TTC549 (cell line): ENCODE results near the gene ERGIC1.
"Not testable (repeated sequence)": the region's sequence is repeated elsewhere in the genome, so short reads cannot be mapped to it uniquely, and the experiment has no call there.

ENCODE experiments used
- FAIRE-seq: peaks from 2 replicates; lab custom pipeline; 2012; peaks lifted over from hg19 to GRCh38; lab: Jason Lieb, UNC

ERGIC1 gene

GRCh38 chr5:172881691-172882370, 47.8 kb downstream of the ERGIC1 start:
- no peak for FAIRE-seq

DNA sequence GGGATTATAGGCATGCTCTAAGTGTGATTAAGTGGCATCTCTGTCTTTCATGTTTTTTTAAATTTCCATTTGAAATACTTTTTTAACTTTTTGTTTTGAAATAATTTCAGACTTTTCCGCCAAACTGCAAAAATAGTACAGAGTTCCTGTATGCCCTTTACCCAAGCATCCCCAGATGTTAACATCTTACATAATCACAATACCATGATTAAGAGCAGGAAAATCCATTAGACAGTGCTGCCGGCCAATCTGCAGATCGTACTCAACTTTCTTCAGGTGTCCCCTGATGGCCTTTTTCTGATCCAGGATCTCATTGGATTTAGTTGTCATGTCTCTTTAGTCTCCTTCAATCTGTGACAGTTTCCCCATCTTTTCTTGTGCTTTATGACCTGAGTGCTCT, 49.0 kb downstream of the ERGIC1 start:
- no peak for FAIRE-seq

- no peak for FAIRE-seq
Observed at GRCh38 chr5:172885597-172886340, 51.7 kb downstream of the ERGIC1 start.

DNA sequence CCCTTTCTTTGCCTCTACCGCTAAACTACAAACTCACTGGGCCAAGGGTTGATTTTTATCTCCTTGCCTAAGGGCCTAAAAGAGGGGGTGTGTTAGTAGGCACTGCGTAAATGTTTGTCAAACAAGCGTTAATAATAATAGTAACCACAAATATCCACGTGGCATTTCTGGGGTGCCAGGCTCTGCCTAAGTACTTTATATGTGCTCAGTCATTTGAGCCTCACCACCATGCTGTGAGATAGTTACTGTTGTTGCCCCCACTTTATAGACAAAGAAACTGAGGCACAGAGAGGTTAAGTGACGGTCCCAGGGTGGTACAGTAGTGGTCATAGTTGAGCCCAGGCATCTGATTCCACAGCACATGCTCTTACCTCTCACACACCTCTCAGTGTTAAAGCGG, 52.4 kb downstream of the ERGIC1 start:
- no peak for FAIRE-seq

GRCh38 chr5:172886974-172887501, 53.0 kb downstream of the ERGIC1 start:
- FAIRE-seq: no peak

DNA sequence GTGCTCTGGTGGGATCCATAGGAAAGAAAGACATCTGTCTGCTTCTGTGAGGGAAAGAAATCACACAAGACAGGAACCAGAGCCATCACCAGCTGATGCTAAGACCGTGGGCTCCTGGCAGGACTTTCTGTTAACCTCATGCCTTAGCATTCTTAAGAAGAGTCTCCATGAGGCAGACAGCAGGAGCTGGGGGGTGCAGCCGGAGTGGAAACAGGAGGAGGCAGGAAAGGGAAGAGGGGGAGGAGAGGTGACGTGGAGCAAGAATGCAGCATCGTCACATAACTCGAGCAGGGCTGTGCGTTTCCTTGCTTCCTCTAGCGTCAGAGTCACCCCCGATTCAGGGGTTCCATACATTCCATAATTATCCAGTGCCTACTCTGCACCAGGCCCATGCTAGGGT, 53.6 kb downstream of the ERGIC1 start:
- no peak for FAIRE-seq

DNA sequence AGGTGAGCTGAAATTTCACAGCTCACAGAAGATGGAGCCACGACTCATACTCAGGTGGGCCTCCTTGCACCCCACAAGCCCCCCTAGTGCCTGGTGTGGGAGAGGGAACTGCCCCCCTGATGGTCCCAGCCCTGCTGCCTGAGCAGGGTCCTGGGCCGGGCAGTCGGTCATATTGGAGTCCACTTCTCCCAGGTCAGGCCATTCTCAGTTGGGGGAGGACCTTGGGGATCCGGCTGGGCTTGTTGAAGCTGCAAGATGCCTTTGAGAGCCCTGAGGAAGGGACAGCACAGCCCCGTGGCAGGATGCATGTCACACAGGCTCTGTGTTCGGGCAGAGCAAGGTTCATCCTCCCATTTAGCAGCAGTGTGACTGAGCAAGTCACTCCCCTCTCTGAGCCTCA, 56.6 kb downstream of the ERGIC1 start:
- no peak for FAIRE-seq

GRCh38 chr5:172891716-172892421, 57.8 kb downstream of the ERGIC1 start:
- no peak for FAIRE-seq

DNA sequence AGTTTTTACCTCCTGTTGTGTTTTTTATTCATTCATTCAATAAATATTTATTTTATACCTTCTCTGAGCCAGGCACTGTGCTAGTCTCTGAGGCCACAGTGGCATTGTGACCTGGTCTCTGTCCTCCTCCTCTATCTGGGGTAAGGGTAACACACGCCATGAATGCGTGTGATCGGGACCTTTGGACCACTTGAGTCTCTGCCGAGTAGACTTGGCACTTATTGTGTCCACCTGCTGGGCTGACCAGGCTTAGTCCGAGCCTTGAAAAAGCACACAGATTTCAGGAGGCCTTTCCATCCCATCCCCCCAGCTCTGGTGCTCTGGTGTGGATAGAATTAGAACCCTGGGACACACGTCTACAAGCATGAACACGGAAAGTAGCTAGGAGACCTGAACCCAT, 58.7 kb downstream of the ERGIC1 start:
- FAIRE-seq: no peak

GRCh38 chr5:172894767-172895388, 60.8 kb downstream of the ERGIC1 start:
- FAIRE-seq: no peak

DNA sequence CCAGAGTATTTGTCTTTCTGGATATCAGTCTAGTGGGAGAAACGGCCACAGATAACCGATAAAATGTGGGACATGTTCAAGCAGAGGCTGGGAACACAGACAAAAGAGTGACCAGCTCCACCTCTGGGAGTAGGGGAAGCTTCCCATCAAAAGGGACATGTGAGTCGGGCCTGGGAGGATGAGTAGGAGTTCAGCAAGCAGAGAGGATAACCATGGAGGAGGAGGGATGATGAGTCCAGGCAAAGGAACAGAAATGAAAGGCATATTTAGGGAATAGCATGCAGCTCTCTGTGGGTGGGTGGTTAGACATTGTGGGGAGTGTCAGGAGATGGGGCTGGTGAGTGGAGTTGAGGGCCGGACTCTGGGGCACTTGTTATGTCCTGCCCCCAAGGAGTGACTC, 61.5 kb downstream of the ERGIC1 start:
- no peak for FAIRE-seq

DNA sequence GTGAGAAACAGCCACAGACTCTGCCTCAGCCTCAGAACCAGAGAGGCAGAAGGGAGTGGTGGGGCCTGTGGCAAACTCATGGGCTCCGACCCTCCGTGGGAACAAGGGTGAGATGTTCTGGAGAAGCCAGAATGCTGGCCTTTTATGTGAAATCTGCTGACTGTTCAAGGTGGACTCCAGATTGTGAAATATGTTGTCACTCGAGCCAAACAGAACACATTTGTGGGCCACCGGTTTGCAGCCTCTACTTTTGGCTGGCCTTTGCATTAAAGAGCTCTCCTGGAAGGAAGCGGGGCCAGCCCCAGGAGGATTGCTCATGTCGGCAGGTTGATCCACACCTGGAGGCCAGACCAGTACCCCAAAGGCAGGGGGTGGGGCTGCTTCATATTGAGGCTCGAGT, 62.4 kb downstream of the ERGIC1 start:
- FAIRE-seq: no peak

DNA sequence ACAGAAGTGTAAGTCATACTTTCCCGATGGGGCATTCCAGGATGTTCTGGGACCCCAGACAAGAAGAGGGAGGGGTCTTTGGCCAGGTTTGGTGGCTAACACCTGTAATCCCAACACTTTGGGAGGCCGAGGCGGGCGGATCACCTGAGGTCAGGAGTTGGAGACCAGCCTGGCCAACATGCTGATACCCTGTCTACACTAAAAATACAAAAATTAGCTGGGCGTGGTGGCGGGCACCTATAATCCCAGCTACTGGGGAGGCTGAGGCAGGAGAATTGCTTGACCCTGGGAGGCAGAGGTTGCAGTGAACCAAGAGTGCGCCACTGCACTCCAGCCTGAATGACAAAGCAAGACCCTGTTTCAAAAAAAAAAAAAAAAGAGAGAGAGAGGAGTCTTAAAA, 63.0 kb downstream of the ERGIC1 start:
- FAIRE-seq: not testable (repeated sequence)

GRCh38 chr5:172897481-172898217, 63.6 kb downstream of the ERGIC1 start:
- no peak for FAIRE-seq

- FAIRE-seq: no peak
Observed at GRCh38 chr5:172898218-172898842, 64.3 kb downstream of the ERGIC1 start.

DNA sequence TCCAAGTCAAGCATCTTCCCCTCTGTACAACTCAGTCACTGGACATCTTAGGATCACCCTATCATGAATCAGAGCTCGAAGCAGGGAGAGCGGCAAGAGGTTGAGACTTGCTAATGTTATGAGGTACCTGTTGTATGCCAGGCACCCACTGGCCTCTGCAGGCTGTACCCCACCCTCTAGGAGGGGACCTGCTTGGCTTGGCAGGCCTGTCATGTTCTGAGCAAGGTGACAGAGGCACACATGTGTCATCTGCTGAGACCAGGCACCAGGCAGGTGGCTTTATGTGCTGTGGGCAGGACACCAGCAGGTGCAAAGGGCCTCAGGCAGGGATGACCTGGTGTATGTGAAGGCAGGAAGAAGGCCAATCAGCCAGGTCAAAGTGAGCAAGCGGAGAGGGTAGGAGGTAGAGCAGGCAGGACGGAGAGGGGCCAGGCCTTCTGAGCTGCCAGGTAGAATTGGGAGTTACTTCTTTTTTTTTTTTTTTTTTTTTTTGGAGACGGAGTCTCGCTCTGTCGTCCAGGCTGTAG, 64.9 kb downstream of the ERGIC1 start:
- FAIRE-seq: no peak

DNA sequence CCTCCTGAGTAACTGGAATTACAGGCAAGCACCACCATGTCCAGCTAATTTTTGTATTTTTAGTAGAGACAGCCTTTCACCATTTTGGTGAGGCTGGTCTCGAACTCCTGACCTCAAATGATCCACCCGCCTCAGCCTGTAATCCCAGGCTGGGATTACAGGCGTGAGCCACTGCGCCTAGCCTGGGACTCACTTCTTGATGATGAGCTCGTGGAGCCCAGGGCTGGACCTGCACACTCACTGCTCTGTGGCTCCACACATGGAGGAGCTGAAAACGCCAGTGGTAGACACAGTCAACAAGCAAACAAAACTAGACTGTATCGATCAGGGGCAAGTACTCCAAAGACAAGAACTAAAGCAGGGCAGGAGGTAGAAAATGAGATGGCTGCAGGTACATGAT, 65.4 kb downstream of the ERGIC1 start:
- FAIRE-seq: no peak

GRCh38 chr5:172901012-172901780, 67.1 kb downstream of the ERGIC1 start:
- no peak for FAIRE-seq

DNA sequence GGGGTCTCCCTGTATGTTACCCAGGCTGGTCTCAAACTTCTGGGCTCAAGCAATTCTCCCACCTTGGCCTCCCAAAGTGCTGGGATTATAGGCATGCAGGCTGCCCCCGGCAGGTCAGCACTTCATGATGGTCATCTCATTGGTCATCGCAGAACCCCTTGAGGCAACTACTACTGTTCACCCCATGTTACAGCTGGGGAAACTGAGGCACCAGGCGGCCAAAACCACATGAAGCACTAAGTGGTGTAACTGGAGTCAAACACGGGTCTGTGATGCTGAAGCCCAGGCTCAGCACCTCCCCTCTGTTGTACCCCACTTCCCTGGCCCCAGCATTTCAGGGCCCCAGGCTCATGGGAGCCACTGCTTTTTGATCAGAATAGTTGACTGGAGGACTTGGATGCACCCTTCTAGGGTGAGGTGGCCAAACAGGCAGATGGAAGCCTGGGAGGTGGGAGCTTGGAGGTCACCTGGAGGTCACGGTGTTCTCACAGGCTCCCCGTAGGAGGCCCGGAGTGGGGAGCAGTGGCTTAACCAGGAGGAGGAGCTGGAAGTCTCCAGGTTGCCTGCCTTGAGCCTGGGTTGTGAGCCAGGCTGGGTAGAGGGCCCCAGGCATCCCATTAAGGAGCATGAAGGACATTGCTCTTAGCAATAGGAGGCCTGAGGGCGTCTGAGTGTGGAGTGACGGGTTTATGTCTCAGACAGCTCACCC, 67.9 kb downstream of the ERGIC1 start:
- no peak for FAIRE-seq
